Lung (tissue), 12 donors: Measurements from ENCODE around the gene DUSP21. TPM values are rescaled to one million over a fixed set of nuclear protein-coding genes. Genes with fewer than 3 reads are reported as not detected.

Experiments
- ATAC-seq: fragments of 200-7000 bp; cut with Tn5 transposase; one replicate; pipeline ENCODE4 v1.9.1; 2020; ENCODE audit warnings: moderate number of reproducible peaks; ENCODE audit not compliant: insufficient read depth, low FRiP score
- DNase-seq, 3 donors: peaks; one replicate each; pipeline ENCODE4 v3.0.0-alpha.2; 2013 to 2017
- H3K27ac ChIP-seq, 2 donors: one replicate each; pipeline ENCODE4 v1.5.1; 2013; ENCODE audit warnings: mild to moderate bottlenecking in 2 of 2, moderate library complexity in 2 of 2, control low read depth in 1 of 2, inconsistent platforms in 1 of 2, low read depth in 1 of 2, low read length in 1 of 2
- H3K27me3 ChIP-seq, 3 donors: one replicate each; pipeline ENCODE4 v1.5.1; 2013; ENCODE audit warnings: low read length in 2 of 3; ENCODE audit not compliant: control insufficient read depth in 3 of 3, insufficient read depth in 3 of 3
- H3K36me3 ChIP-seq, 4 donors: one replicate each; pipeline ENCODE4 v1.5.1; 2013; ENCODE audit warnings: low read length in 4 of 4, mild to moderate bottlenecking in 1 of 4, moderate library complexity in 1 of 4; ENCODE audit not compliant: control insufficient read depth in 4 of 4, insufficient read depth in 4 of 4
- H3K4me1 ChIP-seq, 5 donors: one replicate each; pipeline ENCODE4 v1.5.1; 2013; ENCODE audit warnings: low read length in 5 of 5, mild to moderate bottlenecking in 2 of 5, moderate library complexity in 1 of 5; ENCODE audit not compliant: control insufficient read depth in 5 of 5, insufficient read depth in 5 of 5
- H3K4me3 ChIP-seq: one replicate; pipeline ENCODE4 v1.5.1; 2013; ENCODE audit warnings: mild to moderate bottlenecking, control low read depth, moderate library complexity
- H3K9ac ChIP-seq, 2 donors: one replicate each; pipeline ENCODE4 v1.5.1; 2013; ENCODE audit warnings: low read length in 2 of 2, control low read depth in 1 of 2; ENCODE audit not compliant: insufficient read depth in 1 of 2
- H3K9me3 ChIP-seq, 4 donors: one replicate each; pipeline ENCODE4 v1.5.1; 2013; ENCODE audit warnings: low read length in 3 of 4, mild to moderate bottlenecking in 1 of 4, moderate library complexity in 1 of 4; ENCODE audit not compliant: control insufficient read depth in 4 of 4, insufficient read depth in 3 of 4
- CTCF ChIP-seq: IDR thresholded peaks from 2 replicates; pipeline ENCODE4 v1.5.1; 2012; ENCODE audit warnings: mild to moderate bottlenecking; ENCODE audit errors: control extremely low read depth, extremely low read depth
- WGBS, 2 donors: extraction: QIAGEN DNeasy Blood & Tissue Kit; methylation state at CpG; one replicate each; pipeline ENCODE4 v1.1.7; 2013; 5-methylcytosine and 5-hydroxymethylcytosine counted together
- polyA plus RNA-seq, 2 donors: library from polyadenylated mRNA; stranded (reverse); fragments of 200-250 nt; gene quantifications; one replicate each; pipeline ENCODE4 v1.2.1, GENCODE V29; 2013
- total RNA-seq, 2 donors: library from RNA; depleted of rRNA in 1 of 2; stranded (reverse); fragments of >200 nt in 1 of 2; gene quantifications; one replicate each; pipeline ENCODE4 v1.2.1, GENCODE V29; 2014 to 2021
- donor health status: control.
- donor health status: control.
- donor health status: Bipolar disorder and iron deficiency.
- donor health status: healthy.
- donor health status: DM: yes; HTN: yes; CAD: no.

Gene DUSP21
- total and polyA plus RNA-seq, 4 donors, result not detected

DNA sequence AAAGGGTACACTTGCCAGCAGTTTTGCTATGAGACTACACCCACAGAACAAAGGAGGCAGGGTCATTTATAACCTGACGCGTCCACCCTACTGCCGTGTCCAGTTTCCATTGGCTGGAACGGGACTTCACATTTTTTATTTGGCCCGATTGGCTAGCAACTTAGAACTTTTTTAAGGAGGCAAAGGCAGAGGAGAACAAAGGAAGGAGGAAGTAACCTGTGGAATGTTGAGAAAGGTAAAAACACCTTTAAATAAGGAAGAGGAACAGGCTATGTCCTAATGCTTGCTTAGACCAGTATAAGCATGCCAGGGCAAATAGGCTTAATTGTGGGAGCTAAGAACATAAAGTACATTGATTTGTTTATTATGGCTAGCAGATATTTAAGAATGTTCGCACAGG is 47.8 kb downstream of the DUSP21 start:
- no peak for DNase-seq
- Histone ChIP-seq H3K27ac (no peak overlapping the region), H3K4me3 (no peak overlapping the region), H3K36me3 (no peaks in the 10 kb centered on the region), H3K9me3 (peaks cover 0 to 2% (median 0%) of the 10 kb centered on the region in 4 donors), H3K9ac (no peak overlapping the region), H3K27me3 (no peaks in the 10 kb centered on the region), H3K4me1 (no peaks in the 10 kb centered on the region)
- no peak for TF ChIP-seq CTCF
- no peak for ATAC-seq
- 64 to 87% methylated on average over 6 of the region's 6 CpGs for WGBS, 2 donors

Other genes with a start within 250 kb of the DUSP21 start
- 100 to 1,000 TPM in 1 of 2 donors, 10 to 100 TPM in 1; 35.5 to 141 TPM for gene KDM6A, start 29.2 kb downstream of the DUSP21 start, total RNA-seq
- gene KDM6A, start 29.2 kb downstream of the DUSP21 start, polyA plus RNA-seq, result 10 to 100 TPM in 1 of 2 donors, 1 to 10 TPM in 1; 7.6 to 11.4 TPM